ENCODE results near the gene SLC27A5.

Gene SLC27A5

GRCh38 chr19:58511353-58512208 lies at the start of gene SLC27A5:
SLC27A5 (minus strand) TSS chr19:58511992; CDS start chr19:58511955, 37 bp downstream.
- H3K27ac ChIP-seq (ENCODE audit: low read depth, low read length), result no peak within 1 kb of the TSS
- peaks cover 6% of the 10 kb centered on the region for H3K36me3 ChIP-seq (ENCODE audit: control insufficient read depth, insufficient read depth, low read length)
- H3K9me3 ChIP-seq (ENCODE audit: control insufficient read depth, insufficient read depth, low read depth, low read length), result peaks cover 5% of the 10 kb centered on the region; the same call in 1 of the 2 replicates
- H3K4me1 ChIP-seq (ENCODE audit: control insufficient read depth, insufficient read depth, low read length), result peaks cover 23% of the 10 kb centered on the region
- no peak within 1 kb of the TSS for H3K9ac ChIP-seq (ENCODE audit: low read length)
- no peaks in the 10 kb centered on the region for H3K27me3 ChIP-seq (ENCODE audit: control insufficient read depth, insufficient read depth, low read length)
- H3K4me3 ChIP-seq (ENCODE audit: low read depth, low read length), result no peak within 1 kb of the TSS

GRCh38 chr19:58560921-58561320 lies 49.1 kb upstream of the SLC27A5 start:
- Histone ChIP-seq H3K9ac (ENCODE audit: low read length) (no peak overlapping the region), H3K27me3 (ENCODE audit: control insufficient read depth, insufficient read depth, low read length) (peaks cover 40% of the 10 kb centered on the region), H3K4me3 (ENCODE audit: low read depth, low read length) (no peak overlapping the region), H3K9me3 (ENCODE audit: control insufficient read depth, insufficient read depth, low read depth, low read length) (no peaks in the 10 kb centered on the region), H3K4me1 (ENCODE audit: control insufficient read depth, insufficient read depth, low read length) (peaks cover 23% of the 10 kb centered on the region), H3K36me3 (ENCODE audit: control insufficient read depth, insufficient read depth, low read length) (peaks cover 12% of the 10 kb centered on the region), H3K27ac (ENCODE audit: low read depth, low read length) (no peak overlapping the region)

- H3K9me3 ChIP-seq (ENCODE audit: control insufficient read depth, insufficient read depth, low read depth, low read length), result no peaks in the 10 kb centered on the region
- no peak overlapping the region; the same call in 1 of the 2 replicates for H3K27ac ChIP-seq (ENCODE audit: low read depth, low read length)
- peak overlapping the region; percentile 81 for H3K4me3 ChIP-seq (ENCODE audit: low read depth, low read length)
- peak overlapping the region; percentile 82 for H3K9ac ChIP-seq (ENCODE audit: low read length)
- H3K27me3 ChIP-seq (ENCODE audit: control insufficient read depth, insufficient read depth, low read length), result peaks cover 40% of the 10 kb centered on the region
- H3K36me3 ChIP-seq (ENCODE audit: control insufficient read depth, insufficient read depth, low read length), result peaks cover 13% of the 10 kb centered on the region
- peaks cover 26% of the 10 kb centered on the region for H3K4me1 ChIP-seq (ENCODE audit: control insufficient read depth, insufficient read depth, low read length)
Observed at GRCh38 chr19:58560007-58560887, 48.5 kb upstream of the SLC27A5 start.

- Histone ChIP-seq H3K27ac (ENCODE audit: low read depth, low read length) (peak overlapping the region; percentile 98), H3K27me3 (ENCODE audit: control insufficient read depth, insufficient read depth, low read length) (peaks cover 39% of the 10 kb centered on the region), H3K9ac (ENCODE audit: low read length) (peak overlapping the region; percentile 82), H3K4me1 (ENCODE audit: control insufficient read depth, insufficient read depth, low read length) (peaks cover 28% of the 10 kb centered on the region), H3K4me3 (ENCODE audit: low read depth, low read length) (peak overlapping the region; percentile 81), H3K9me3 (ENCODE audit: control insufficient read depth, insufficient read depth, low read depth, low read length) (no peaks in the 10 kb centered on the region), H3K36me3 (ENCODE audit: control insufficient read depth, insufficient read depth, low read length) (peaks cover 13% of the 10 kb centered on the region)
Observed at GRCh38 chr19:58559275-58560006, 47.6 kb upstream of the SLC27A5 start.

GRCh38 chr19:58558623-58559274 lies 47.0 kb upstream of the SLC27A5 start:
- Histone ChIP-seq H3K4me1 (ENCODE audit: control insufficient read depth, insufficient read depth, low read length) (peaks cover 33% of the 10 kb centered on the region), H3K27me3 (ENCODE audit: control insufficient read depth, insufficient read depth, low read length) (peaks cover 33% of the 10 kb centered on the region), H3K27ac (ENCODE audit: low read depth, low read length) (peak overlapping the region; percentile 98), H3K36me3 (ENCODE audit: control insufficient read depth, insufficient read depth, low read length) (peaks cover 13% of the 10 kb centered on the region), H3K9me3 (ENCODE audit: control insufficient read depth, insufficient read depth, low read depth, low read length) (no peaks in the 10 kb centered on the region), H3K4me3 (ENCODE audit: low read depth, low read length) (peak overlapping the region; percentile 81), H3K9ac (ENCODE audit: low read length) (peak overlapping the region; percentile 82)

GRCh38 chr19:58558066-58558622 lies 46.4 kb upstream of the SLC27A5 start, which contains the start of gene UBE2M:
UBE2M (minus strand) TSS chr19:58558611; CDS start chr19:58558381, 230 bp downstream.
- peak within 1 kb of the TSS; percentile 81 for H3K4me3 ChIP-seq (ENCODE audit: low read depth, low read length)
- H3K27ac ChIP-seq (ENCODE audit: low read depth, low read length), result peak within 1 kb of the TSS; percentile 98
- H3K27me3 ChIP-seq (ENCODE audit: control insufficient read depth, insufficient read depth, low read length), result peaks cover 26% of the 10 kb centered on the region
- H3K9me3 ChIP-seq (ENCODE audit: control insufficient read depth, insufficient read depth, low read depth, low read length), result no peaks in the 10 kb centered on the region
- peaks cover 32% of the 10 kb centered on the region for H3K4me1 ChIP-seq (ENCODE audit: control insufficient read depth, insufficient read depth, low read length)
- H3K9ac ChIP-seq (ENCODE audit: low read length), result peak within 1 kb of the TSS; percentile 86
- peaks cover 18% of the 10 kb centered on the region for H3K36me3 ChIP-seq (ENCODE audit: control insufficient read depth, insufficient read depth, low read length)

GRCh38 chr19:58557221-58558065 lies 45.7 kb upstream of the SLC27A5 start:
- peaks cover 32% of the 10 kb centered on the region for H3K4me1 ChIP-seq (ENCODE audit: control insufficient read depth, insufficient read depth, low read length)

GRCh38 chr19:58556622-58557220 lies 44.9 kb upstream of the SLC27A5 start:
- H3K27me3 ChIP-seq (ENCODE audit: control insufficient read depth, insufficient read depth, low read length), result peaks cover 12% of the 10 kb centered on the region

More at GRCh38 chr19:58557221-58558065, 45.7 kb upstream of the SLC27A5 start:
- Histone ChIP-seq H3K9ac (ENCODE audit: low read length) (peak overlapping the region; percentile 86), H3K4me3 (ENCODE audit: low read depth, low read length) (peak overlapping the region; percentile 81), H3K27ac (ENCODE audit: low read depth, low read length) (peak overlapping the region; percentile 56; the same call in 1 of the 2 replicates), H3K36me3 (ENCODE audit: control insufficient read depth, insufficient read depth, low read length) (peaks cover 24% of the 10 kb centered on the region), H3K27me3 (ENCODE audit: control insufficient read depth, insufficient read depth, low read length) (peaks cover 19% of the 10 kb centered on the region), H3K9me3 (ENCODE audit: control insufficient read depth, insufficient read depth, low read depth, low read length) (no peaks in the 10 kb centered on the region)

GRCh38 chr19:58555920-58556621 lies 44.3 kb upstream of the SLC27A5 start:
- Histone ChIP-seq H3K9ac (ENCODE audit: low read length) (no peak overlapping the region), H3K9me3 (ENCODE audit: control insufficient read depth, insufficient read depth, low read depth, low read length) (no peaks in the 10 kb centered on the region), H3K36me3 (ENCODE audit: control insufficient read depth, insufficient read depth, low read length) (peaks cover 38% of the 10 kb centered on the region), H3K4me3 (ENCODE audit: low read depth, low read length) (no peak overlapping the region), H3K4me1 (ENCODE audit: control insufficient read depth, insufficient read depth, low read length) (peaks cover 25% of the 10 kb centered on the region), H3K27me3 (ENCODE audit: control insufficient read depth, insufficient read depth, low read length) (peaks cover 6% of the 10 kb centered on the region), H3K27ac (ENCODE audit: low read depth, low read length) (no peak overlapping the region)

More at GRCh38 chr19:58556622-58557220, 44.9 kb upstream of the SLC27A5 start:
- Histone ChIP-seq H3K27ac (ENCODE audit: low read depth, low read length) (no peak overlapping the region), H3K9ac (ENCODE audit: low read length) (peak overlapping the region; percentile 86), H3K36me3 (ENCODE audit: control insufficient read depth, insufficient read depth, low read length) (peaks cover 31% of the 10 kb centered on the region), H3K9me3 (ENCODE audit: control insufficient read depth, insufficient read depth, low read depth, low read length) (no peaks in the 10 kb centered on the region), H3K4me3 (ENCODE audit: low read depth, low read length) (peak overlapping the region; percentile 81), H3K4me1 (ENCODE audit: control insufficient read depth, insufficient read depth, low read length) (peaks cover 25% of the 10 kb centered on the region)
